ENCODE data around the gene SPINT2. TPM values are rescaled to one million over a fixed set of nuclear protein-coding genes. Genes with fewer than 3 reads are reported as not detected.

SPINT2 gene
- total RNA-seq, 1 donor from 2014 or later = 231 TPM

DNA sequence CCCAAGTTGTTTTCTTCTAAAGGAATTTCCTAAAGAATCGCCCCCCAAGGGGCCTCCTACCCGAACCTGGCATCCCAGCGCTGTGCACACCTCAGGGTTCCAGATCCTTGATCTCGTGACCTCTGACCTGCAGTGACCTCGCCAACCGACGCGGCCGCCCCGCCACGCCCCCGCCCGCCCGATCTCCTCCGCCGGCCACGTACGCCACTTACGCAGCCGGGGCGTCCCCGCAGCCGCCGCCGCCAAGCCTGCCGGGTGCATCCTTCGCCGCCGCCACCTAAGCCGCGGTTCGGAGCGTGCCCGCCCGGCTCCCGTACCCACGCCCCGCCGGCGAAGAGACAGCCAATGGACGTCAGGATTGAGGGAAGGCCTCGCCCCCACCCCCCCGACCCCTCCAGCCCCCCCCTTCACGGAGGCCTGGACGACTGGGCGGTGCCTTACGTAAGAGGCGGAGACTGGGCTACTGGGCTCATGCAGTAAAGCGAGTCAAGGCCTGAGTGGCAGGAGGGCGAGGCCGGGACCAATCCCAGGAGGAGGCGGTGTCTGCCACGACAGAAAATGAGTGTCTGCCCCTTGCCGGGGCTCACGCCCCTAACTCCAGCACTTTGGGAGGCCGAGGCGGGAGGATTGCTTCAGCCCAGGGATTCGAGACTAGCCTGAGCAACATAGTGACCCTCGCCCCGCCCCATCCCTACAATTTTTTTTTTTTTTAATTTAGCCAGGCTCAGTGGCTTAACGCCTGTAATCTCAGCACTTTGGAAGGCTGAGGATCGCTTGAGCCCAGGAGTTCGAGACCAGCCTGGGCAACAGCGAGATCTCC is 51.5 kb downstream of the SPINT2 start, which contains the start of gene YIF1B:
Gene YIF1B, minus strand, starts transcription at position 291 of the 820 bp plus-strand sequence. Its CDS starts 30 bp downstream, at position 261.
- TF ChIP-seq, protein P1, sequence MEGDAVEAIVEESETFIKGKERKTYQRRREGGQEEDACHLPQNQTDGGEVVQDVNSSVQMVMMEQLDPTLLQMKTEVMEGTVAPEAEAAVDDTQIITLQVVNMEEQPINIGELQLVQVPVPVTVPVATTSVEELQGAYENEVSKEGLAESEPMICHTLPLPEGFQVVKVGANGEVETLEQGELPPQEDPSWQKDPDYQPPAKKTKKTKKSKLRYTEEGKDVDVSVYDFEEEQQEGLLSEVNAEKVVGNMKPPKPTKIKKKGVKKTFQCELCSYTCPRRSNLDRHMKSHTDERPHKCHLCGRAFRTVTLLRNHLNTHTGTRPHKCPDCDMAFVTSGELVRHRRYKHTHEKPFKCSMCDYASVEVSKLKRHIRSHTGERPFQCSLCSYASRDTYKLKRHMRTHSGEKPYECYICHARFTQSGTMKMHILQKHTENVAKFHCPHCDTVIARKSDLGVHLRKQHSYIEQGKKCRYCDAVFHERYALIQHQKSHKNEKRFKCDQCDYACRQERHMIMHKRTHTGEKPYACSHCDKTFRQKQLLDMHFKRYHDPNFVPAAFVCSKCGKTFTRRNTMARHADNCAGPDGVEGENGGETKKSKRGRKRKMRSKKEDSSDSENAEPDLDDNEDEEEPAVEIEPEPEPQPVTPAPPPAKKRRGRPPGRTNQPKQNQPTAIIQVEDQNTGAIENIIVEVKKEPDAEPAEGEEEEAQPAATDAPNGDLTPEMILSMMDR (IDR thresholded peaks at IDR 0.05) = no peak
- peaks cover 37% of the 10 kb centered on the region for H3K4me1 ChIP-seq

DNA sequence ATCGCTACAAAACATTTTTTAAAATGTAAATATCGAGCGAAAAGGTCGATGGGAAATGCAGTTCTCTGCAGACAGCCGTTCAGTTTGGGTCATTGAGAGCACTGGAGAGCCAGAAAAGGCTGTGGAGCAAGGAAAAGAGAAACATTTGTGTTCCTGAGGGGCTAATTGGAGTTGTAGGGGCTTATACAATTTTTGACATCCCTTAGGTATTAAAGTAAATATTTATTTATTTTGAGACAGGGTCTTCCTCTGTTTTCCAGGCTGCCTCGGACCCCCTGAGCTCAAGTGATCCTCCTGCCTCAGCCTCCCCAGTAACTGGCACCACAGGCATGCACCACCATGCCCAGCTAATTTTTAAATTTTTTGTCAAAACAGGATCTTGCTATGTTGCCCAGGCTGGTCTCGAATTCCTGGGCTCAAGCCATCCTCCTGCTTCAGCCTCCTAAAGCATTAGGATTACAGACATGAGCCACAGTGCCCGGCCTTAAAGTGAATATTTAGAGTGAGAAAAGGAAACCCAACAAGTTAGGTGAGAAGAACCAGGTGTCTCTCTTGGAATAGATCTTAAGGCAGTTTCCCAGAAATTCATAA is 52.2 kb downstream of the SPINT2 start:
- Histone ChIP-seq H3K4me3 (peak overlapping the region; percentile 74), H3K27me3 (no peaks in the 10 kb centered on the region), H3K4me1 (peaks cover 43% of the 10 kb centered on the region), H3K27ac (peak overlapping the region; percentile 85), H3K9me3 (no peaks in the 10 kb centered on the region), H3K36me3 (no peaks in the 10 kb centered on the region)
- TF ChIP-seq, protein P1 (IDR thresholded peaks at IDR 0.05) = no peak
- no peak for DNase-seq
- intact Hi-C loops (cut with DNase I) = no loop called here
- ATAC-seq = no peak

More for the DNA sequence above, 51.5 kb downstream of the SPINT2 start, which contains the start of gene YIF1B:
- Histone ChIP-seq H3K36me3 (no peaks in the 10 kb centered on the region), H3K4me3 (peak within 1 kb of the TSS; percentile 74), H3K9me3 (no peaks in the 10 kb centered on the region), H3K27me3 (no peaks in the 10 kb centered on the region), H3K27ac (peak within 1 kb of the TSS; percentile 85)
- DNase-seq (peak; percentile 97), ATAC-seq (peak; percentile 97)
- intact Hi-C loops (cut with DNase I) = no loop called here

DNA sequence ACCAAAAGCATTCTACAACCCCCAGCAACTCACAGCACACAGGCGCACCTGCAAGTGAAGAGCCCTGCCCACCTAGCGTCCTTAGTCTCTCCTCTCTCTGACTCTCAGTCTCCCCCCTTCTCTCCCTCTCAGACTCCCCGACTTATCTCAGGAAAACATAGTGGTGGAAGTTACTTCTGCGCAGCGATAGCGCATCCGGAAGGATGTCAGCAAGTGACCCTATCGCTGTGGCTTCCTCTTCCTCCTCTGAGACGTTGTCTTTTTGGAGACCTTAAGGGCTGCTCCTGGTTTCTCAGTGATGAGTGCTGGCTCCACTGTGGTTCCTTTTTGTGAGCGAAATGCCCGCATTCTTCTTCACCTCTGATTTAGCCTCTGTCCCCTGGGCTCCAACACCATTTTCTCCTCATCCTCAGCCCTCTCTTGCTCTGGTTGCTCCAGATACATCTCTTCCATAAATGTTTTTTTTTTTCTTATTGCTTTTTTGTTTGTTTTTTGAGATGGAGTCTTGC is 52.8 kb downstream of the SPINT2 start:
- TF ChIP-seq, protein P1 (IDR thresholded peaks at IDR 0.05) = no peak
- no peak for ATAC-seq
- no peak for DNase-seq
- Histone ChIP-seq H3K27ac (peak overlapping the region; percentile 85), H3K36me3 (no peaks in the 10 kb centered on the region), H3K4me3 (peak overlapping the region; percentile 74), H3K4me1 (peaks cover 49% of the 10 kb centered on the region), H3K27me3 (no peaks in the 10 kb centered on the region), H3K9me3 (no peaks in the 10 kb centered on the region)
- intact Hi-C loops (cut with DNase I) = no loop called here

DNA sequence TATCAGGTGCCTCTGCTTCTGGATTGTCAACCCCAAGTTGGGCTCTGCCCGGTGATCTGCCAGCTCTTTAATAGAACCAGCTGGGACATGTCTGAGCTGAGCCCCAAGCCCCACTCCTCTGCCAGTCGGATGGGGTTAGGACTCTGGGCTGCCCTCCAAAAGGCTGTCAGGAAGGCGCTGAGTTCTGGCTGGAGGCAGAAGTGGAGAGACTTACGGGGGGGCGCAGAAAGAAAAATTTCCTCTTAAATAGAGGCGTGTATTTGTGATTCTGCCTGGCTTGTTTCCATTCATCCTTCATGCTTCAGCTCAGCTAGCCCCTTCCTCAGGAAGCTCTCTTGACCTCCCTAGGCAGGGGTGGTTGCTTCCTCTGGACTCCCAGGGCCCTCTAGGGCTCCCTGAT is 54.3 kb downstream of the SPINT2 start:
- Histone ChIP-seq H3K9me3 (no peaks in the 10 kb centered on the region), H3K27me3 (no peaks in the 10 kb centered on the region), H3K27ac (peak overlapping the region; percentile 6), H3K4me1 (peaks cover 51% of the 10 kb centered on the region), H3K4me3 (peak overlapping the region; percentile 71), H3K36me3 (no peaks in the 10 kb centered on the region)
- ATAC-seq (no peak), DNase-seq (no peak)
- intact Hi-C loops (cut with DNase I) = no loop called here
- TF ChIP-seq, protein P1 (IDR thresholded peaks at IDR 0.05) = no peak

DNA sequence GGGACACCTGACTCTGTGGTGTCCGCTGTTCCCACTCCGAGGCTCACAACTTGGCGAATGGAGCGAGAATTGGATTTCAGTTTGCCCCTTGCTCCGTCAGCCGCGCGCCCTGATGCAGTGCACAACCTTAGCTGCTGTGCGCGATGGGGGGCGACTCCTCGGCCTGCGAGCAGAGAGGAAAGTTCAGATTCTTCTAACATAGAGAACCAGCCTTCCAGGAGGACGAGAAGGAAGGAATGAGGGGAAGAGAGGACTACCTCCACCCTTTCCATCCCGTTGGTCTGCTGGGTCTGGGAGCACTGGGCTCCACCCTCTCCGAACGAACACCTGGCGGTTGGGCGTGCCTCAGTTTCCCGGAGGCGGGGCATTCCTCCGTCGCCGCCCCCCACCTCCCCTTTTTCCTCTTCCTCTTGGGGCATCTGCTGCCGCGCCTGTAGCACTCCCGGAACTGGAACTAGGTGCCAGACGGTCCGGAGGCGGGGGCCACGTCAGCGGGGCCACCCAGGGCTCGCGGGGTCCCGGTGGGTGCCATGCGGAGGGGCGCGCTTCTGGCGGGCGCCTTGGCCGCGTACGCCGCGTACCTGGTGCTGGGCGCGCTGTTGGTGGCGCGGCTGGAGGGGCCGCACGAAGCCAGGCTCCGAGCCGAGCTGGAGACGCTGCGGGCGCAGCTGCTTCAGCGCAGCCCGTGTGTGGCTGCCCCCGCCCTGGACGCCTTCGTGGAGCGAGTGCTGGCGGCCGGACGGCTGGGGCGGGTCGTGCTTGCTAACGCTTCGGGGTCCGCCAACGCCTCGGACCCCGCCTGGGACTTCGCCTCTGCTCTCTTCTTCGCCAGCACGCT is 55.3 kb downstream of the SPINT2 start, which contains the start of gene KCNK6:
Gene KCNK6, plus strand, starts transcription at position 425 of the 838 bp plus-strand sequence. Its CDS starts 106 bp downstream, at position 531.
- intact Hi-C loops (cut with DNase I) = no loop called here
- DNase-seq = peak; percentile 81

More for the DNA sequence above, 55.3 kb downstream of the SPINT2 start, which contains the start of gene KCNK6:
- peak within 1 kb of the TSS; percentile 84 for H3K27ac ChIP-seq
- H3K4me1 ChIP-seq = peaks cover 51% of the 10 kb centered on the region
- peaks cover 7% of the 10 kb centered on the region for H3K36me3 ChIP-seq
- H3K4me3 ChIP-seq = peak within 1 kb of the TSS; percentile 71
- no peaks in the 10 kb centered on the region for H3K27me3 ChIP-seq
- no peaks in the 10 kb centered on the region for H3K9me3 ChIP-seq
- ATAC-seq = peak; percentile 16
- TF ChIP-seq, protein P1 (IDR thresholded peaks at IDR 0.05) = peak; percentile 22

All from upper lobe of right lung (tissue), 1 donor.